Stimulated activated CD8-positive, alpha-beta memory T cell treated with anti-CD3 and anti-CD28 coated beads, Interleukin-4, amount 100 ng/mL, for 48 hours (primary cell): ENCODE data around the gene CRYL1.

ENCODE experiments used
- DNase-seq: peaks from one replicate; pipeline ENCODE4 v3.0.0-alpha.2; 2020

The CRYL1 gene, protein sequence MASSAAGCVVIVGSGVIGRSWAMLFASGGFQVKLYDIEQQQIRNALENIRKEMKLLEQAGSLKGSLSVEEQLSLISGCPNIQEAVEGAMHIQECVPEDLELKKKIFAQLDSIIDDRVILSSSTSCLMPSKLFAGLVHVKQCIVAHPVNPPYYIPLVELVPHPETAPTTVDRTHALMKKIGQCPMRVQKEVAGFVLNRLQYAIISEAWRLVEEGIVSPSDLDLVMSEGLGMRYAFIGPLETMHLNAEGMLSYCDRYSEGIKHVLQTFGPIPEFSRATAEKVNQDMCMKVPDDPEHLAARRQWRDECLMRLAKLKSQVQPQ

DNA sequence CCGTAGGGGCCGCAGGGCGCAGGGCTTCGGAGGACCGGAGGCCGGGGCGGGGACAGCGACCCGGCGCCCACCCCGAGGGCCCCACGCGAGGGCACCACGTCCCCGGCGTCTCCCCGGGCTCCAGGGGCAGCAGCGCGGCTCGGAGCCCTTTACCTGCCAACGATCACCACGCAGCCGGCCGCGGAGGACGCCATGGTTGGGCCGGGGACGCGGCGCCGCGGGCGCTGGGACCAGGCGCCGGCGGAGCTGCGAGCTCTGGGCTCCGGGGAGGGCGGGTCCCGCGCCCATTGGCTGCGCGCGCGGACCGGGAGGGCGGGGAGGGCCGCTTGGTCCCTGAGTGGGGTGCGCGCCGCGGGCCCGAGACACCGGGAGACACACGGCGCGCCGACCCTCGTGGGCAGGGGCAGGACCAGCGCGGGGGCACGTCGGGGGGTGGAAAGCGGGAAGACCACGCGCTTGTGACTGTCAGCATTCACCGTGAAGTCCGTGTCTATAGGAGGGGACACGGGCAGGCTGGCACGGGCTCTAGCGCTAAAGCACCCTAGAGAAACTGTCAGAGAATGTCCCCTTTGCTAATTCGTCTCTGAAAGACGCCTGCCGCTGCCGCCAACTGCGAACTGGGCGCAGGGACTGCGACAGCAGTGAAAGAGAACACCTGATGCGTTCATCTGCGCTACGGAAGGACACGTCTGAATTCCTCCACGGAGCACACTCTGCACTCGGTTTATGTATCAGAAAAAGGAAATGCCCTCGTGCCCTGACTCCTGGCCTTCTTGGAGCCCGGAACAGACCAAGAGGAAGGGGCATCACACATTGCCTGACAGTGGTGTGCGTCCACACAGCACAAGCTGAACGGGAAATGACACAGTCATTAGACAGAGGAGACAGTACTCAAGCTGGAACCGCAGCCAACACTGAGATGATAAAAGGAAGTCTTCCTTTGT, at the start of gene CRYL1:
CRYL1 (minus strand) TSS at position 257 of the 944 bp plus-strand sequence; CDS start at position 194, 63 bp downstream.
- DNase-seq = peak; percentile 76

DNA sequence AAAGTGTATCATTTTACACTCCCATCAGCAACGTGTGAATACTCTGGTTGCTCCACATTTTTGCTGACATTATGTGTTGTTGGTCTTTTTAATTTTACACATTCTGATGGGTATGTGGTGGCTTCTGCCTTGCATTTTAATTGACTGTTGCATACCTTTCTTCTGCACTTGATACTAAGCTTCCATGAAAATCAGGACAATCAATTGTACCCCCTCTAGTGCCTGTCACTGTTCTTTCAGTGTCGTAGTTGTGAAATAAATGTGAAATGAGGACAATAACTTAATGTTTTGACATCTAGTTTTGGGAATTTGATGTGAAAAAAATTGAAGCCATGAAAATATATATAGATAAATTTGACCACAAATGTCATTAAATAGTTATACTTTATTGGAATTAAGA, 48.0 kb upstream of the CRYL1 start:
- no peak for DNase-seq

DNA sequence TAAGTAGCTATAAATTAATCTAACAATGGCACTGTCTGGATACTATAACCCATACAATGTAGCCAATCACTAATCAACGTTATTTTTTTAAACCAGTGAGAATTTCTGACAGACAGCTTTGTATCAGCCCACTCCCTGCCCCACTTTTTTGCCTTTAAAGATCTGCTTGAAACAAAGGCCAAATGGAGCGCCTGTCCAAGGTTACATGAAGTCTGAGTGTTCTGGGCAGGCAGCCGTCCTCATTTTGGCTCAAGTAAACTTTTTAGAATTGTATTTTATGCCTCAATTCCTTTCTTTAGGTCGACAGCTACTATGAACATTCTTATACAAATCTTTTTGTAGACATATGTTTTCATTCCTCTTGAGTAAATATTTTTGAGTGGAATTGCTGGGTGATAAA, 47.5 kb upstream of the CRYL1 start:
- no peak for DNase-seq

DNA sequence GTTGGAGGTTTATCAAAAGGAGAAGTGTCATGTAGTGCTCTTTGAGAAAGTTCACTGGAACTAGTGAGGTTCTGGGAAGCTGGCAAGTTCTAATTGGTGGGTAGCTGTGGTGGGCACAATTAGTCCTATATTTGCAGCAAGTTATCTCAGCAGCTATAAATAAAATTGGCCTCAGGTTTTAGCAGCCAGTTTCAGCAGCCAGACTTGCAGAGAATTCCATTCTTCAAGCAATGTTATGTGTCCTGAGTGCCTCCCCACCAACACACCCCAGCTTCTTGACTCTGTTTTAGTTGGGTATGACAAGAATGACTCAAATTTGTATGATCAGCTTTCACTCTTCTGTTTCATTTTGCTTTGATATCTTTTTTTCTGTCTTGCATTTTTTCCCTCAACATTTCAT, 46.0 kb upstream of the CRYL1 start:
- no peak for DNase-seq

DNA sequence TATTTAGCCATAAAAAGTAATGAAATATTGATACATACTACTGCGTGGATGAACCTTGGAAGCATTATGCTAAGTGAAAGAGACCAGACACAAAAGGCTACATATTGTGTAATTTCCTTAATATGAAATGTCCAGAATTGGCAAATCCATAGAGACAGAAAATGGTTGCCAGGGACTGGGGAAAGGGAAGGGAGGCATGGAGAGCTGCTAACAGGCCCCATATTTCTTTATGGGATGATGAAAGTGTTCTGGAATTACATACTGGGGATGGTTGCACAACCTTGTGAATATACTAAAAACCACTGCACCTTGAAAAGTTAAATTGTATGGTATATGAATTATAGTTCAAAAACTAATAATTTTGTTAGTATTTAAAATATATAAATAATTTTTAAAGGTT, 44.9 kb upstream of the CRYL1 start:
- no peak for DNase-seq

DNA sequence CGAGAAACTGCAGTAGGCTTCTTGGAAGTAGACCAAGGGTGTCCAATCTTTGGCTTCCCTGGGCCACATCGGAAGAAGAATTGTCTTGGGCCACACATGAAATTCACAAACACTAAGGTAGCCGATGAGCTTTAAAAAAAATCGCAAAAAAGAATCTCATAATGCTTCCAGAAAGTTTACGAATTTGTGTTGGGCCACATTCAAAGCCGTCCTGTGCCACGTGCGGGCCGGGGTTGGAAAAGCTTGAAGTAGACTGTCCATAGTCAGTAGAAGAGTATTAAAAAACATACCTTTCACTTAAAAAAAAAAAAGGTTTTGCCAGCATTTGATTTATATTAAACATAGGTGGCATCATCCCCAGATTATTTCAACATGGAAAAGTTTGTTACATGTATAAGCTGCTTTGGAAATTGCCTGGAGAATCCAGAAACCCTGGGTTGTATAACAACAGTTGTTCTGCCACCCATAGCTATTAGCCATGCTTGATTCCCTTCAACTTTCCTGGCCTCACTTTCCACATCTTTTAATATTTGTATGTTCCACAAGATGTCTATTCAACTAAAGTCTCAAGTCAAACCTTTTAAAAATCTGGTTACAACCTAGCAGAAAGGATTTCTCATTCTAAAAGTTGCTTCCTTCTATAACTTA, 42.3 kb upstream of the CRYL1 start:
- no peak for DNase-seq

DNA sequence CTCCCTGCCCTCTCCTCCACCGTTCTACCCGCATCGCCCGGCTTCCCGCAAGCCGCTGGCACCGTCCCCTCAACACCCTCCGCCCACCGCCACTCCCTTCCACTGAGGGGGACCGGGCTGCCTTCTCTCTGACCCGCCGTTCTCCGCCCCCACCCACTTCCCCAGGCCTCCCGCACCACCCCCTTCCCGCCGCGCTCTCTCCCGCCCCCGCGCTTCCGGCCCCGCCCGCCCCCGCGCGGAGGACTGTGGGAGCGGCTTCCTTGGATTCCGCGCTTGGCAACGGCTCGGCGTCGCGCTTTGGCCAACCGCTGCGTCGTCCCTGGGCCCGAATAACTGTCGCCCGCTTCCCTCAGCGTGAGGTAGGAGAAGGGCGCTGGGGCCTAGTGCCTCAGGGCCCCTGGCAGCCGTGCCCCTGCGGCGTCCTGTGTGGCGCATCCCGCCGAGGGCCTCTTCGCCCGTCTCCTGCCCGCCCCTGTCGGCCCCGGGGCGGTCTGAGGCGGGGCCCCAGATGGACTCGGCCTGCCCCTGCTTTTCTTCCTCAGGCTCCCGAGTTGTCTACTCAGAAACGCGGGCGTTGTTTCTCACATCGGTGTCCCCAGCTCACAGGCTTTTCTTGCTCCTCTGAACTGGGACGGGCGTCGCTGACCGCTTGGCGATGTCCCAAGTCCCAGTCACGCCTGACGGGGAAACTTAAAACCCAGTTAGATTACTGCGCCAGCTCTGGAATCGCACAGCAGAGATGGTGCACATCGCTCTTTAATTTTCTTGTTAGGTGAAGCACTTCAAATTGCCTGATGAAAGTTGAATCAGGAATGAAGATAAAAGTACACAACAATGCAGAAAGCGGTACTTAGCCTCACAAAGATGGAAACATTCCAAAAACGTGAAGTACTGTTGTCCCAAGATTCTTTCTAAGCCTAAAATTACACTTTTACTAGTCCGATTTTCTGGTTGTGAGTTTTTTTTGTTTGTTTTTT, 41.5 kb upstream of the CRYL1 start, which contains the start of gene IFT88:
IFT88 (plus strand) TSS at position 260 of the 977 bp plus-strand sequence. CDS start 7,229 bp downstream, outside the sequence.
- peak; percentile 87 for DNase-seq

DNA sequence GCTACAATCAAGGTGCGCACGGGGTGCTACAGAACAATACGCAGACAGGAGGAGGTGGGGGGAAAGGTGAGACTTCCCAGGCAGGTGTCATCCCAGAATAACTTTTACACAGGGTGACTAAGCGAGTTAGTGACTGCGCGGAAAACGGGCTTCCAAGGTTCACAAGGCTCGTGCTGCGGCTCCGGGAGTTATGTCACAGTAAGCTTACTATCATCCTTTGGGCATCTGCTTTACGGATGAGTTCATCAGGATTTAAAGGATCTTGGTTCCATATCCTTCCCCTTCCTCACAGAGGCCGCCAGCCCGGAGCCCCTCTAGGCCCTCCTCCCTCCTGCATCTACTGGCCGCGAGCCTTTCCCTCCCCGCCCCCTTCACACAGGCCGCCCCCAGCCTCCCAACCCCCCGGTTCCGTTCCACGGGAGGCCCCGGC, 40.8 kb upstream of the CRYL1 start:
- DNase-seq = no peak

DNA sequence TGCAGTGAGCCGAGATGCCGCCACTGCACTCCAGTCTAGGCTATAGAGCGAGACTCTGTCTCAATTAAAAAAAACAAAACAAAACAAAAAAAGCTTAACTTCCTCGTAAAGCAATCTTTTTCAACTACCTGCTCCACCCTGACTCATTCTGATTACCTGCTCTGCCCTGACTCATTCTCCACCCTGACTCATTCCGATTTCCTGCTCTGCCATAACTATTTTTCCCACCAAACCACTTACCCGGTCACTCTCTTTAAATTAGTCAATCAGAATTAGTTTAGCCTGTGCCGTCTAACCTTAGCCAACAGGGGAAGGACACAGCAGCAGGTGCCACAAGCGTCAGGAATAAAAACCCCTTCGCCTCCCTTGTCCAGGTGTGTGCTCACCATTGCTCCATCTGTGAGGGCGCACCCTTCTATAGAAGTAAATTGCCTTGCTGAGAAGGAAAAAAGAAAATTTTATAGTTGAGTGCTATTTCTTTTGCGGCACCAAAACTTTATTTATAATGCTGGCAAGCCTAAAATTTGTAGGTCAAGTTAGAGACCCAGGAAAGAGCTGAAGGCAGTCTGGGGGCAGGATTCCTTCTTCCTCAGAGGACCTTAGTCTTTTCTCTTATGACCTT, 39.6 kb upstream of the CRYL1 start:
- no peak for DNase-seq

DNA sequence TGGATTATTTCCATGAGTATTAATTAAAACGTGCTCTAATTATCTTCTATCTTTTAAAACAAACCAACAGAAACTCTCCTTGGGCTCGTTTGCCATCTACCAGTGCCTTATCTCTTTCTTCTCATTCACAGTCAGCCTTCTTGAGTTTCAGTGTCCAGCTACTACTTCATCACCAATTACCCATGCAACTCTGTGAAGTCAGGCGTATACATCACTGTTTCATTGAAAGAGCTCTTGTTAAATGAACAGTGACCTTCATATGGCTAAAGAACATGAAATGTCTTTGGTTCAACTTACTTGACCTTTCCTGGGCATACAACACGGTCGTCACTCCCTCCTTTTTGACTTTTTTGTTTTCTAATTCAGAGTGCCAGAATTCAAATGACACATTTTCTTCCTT, 36.1 kb upstream of the CRYL1 start:
- no peak for DNase-seq

DNA sequence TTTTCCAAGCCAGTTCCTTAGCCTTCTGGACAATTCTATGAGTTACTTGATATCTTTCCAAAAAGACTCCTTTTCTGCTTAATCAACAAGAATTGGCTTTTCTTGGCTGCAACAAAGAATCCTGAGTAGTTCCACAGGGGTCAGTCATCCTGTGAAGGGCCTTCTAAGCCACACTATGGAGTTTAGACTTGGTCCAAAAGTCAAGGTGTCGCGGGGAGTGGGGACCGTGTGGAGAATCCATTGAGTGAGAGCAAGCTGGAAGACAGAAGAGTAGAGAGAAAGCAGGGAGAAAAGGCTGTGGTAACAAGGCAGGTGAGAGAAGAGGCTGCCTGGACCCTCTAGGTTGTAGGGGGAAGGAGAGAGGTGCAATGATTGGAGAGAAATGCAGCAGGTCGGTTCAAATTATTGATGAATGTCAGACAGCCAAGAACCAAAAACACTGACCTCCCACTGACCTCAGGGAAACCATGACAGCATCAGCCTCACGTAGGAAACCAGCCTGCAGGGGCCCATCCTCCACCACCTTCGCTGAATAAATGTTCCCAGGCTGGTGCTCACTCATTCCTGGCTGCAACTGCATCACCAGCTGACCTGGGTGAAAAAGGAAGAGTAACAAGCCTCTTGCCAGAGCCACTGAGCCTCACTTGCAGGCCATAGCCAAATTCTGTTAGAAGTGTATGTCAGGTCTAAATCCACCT, 34.2 kb upstream of the CRYL1 start:
- no peak for DNase-seq

DNA sequence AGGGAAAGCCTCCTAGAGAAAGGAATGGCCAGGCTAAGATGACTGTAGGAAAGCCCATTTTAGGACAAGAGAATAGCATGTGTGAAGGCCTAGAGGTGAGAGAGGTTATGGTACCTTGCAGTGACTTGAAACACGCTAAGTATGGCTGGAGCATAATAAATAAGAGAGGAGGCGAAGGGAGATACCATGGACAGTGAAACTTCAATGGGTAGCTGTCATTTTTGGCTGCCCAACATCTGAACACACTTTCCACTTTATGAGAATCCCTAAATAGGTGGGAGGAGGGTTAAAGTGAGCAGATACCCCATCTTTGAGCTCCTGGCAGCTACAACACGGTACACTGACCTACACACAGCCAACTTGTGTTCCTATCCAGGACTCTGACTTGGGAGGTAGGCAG, 33.3 kb upstream of the CRYL1 start:
- no peak for DNase-seq

DNA sequence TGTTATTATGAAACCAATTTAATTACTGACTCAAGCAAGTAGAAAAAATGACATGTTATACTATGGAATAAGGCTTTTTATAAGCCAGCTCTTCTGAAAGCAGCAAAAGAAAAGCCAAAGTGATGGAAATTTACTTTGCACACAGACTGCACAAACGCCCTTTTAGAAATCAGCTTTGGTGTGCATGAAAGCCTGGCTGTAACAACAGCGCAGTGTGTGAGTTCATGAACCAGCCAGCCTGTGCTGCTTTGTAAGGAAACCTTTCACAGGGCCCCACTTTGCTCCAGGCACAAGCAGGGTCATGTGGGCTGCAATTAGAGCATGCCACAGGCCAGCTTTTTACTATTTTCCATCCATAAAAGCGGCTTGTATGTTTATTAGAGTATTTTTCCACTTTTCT, 27.7 kb upstream of the CRYL1 start:
- DNase-seq = no peak

DNA sequence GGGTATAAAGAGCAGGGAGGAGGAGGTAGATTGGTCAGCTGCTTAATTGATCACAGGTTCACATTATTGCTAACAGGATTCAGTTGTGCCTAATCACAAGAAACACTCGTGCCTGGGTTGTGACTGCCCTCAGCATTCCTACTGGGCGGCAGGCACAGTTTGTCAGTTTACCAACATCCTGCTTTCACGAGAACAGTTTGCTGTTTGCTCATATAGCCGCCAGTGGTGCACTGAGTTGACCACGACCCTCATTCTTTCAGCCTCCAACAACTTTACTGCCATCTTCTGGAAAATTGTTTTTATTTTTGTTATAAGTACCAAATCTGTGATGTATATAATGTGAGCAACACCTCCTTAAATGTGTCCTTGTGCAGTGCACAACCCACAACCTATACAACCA, 25.1 kb upstream of the CRYL1 start:
- no peak for DNase-seq

DNA sequence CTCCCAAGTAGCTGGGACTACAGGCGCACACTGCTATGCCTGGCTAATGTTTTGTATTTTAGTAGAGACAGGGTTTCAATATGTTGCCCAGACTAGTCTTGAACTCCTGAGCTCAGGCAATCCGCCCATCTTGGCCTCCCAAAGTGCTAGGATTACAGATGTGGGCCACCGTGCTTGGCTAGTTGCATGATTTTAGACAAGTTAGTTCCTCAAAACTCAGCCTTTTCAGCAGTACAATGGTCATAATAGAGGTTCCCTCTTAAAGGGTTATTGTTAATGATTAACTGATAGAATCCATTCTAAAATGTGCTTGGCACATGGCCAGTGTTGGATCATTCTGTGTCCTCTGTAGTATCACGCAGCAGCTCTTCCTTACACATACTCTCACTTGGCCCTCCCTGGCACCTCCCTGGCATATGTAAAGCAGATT, 21.8 kb upstream of the CRYL1 start:
- DNase-seq = no peak

DNA sequence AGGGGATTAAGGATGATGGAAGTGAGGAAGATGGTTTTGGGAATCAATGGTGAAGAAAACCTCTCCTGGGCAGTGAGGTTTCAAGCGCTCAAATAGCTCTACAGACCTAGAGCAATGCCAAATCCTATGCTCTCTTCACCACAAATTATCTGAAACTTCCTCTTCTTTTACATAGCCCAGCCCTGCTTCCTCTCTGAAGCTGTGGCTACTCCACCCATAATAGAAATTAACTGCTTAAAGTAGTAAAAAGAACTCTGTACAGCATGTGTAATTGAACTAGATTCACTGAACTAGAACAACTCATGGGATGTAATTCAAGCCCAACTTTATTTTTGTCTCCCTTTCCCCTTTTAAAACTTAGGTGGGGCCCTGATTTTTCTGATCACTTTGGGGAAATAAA, 20.9 kb upstream of the CRYL1 start:
- no peak for DNase-seq

DNA sequence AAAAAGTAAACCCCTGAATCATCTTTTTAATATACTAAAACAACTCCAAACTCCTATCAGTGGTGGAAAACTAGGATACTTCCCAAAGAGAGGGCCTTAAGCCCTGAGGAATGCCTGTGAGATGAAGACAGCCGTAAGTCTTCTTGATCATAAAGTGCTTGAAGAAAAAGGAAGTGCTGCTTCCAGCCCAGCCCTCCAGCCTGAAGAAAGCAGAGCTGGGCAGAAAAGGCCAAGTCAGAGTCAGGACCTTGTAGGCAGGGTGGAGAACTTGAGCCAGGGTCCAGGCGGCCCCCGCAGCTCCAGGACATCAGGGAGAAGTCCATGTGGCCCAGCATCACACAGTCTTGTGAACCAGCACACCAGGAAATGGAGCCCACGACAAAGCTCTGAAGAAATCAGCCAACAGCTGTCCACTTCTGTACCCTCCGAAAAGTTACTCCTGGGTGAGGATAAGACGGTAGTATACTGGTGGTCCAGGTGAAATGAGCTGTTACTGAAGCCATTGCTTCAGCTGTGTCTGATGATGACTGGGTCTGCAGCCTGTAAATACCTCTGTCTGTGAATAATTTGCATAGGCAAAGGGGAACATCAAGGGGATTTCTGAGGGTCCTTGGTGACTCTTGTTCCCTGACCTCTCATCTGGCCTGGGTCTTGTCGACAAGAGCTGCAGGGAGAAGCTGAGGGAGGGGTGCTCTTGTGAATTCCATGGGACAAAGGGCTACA, 18.7 kb upstream of the CRYL1 start:
- DNase-seq = no peak

DNA sequence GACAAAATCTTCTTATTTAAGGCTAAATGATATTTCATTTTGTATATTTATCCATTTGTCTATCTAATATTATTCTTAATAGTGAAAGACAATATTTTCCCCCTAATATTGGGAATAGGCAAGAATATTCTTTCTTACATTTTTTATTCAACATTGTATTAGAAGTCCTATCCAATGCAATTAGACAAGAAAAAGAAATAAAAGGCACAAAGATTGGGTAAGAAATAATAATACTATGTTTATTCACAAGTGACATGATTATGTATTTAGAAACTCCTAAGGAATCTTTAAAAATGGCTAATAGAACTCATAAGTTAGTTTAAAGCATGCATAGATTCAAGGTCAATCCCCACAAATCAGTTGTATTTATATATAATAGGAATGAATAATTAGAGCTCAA, 11.3 kb upstream of the CRYL1 start:
- no peak for DNase-seq

DNA sequence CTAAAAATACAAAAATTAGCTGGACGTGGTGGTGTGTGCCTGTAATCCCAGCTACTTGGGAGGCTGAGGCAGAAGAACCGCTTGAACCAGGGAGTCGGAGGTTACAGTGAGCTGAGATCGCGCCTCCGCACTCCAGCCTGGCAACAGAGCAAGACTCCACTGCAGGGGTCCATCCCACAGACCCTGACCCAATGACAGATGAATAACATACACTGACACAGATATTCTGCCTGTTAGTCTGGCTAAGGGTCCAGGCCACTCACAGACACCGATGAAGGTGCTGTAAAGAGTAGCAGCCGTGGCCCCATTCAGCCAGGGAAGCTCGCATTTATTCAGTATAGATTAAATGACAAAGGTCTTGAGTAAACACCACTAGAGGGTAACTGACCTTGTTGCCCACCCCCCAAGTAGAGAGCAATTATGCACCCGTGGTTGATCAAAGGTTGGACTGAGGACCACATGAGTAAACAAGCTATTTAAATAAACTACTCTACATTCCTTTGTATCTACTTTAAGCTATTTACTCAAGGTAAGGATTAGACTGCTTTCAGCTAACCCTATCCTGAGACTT, 8.5 kb upstream of the CRYL1 start:
- DNase-seq = no peak

DNA sequence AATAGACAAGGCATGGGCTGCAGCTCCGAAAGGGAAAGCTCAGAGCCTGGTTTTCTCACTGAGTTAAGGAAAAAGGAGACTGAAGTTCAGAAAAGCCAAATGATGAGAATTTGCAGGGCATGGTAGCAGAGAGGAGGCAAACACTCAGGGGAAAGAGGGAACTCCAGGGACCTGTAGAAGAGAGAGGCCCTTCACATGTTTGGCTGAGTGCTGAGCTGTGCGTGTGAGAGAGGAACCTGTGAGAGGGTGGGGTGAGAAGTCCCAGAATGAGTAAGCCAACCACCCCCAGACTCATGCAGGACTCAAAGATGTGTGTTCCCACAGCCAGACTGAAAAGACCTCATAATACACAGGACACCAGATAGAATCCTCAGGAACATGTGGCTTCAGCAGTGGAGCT, 2.8 kb upstream of the CRYL1 start:
- peak; percentile 32 for DNase-seq
